CD4-positive, alpha-beta T cell treated with Interleukin-10 for 1 hour (primary cell): ENCODE results near the gene RRP1.
"Not testable (repeated sequence)": the region's sequence is repeated elsewhere in the genome, so short reads cannot be mapped to it uniquely, and the experiment has no call there.

Experiments
- DNase-seq: peaks from one replicate; pipeline ENCODE4 v3.0.0-alpha.2; 2020

Gene RRP1

GRCh38 chr21:43819511-43820405 is 30.4 kb downstream of the RRP1 start:
- no peak for DNase-seq

- DNase-seq = no peak
Measured at GRCh38 chr21:43820466-43820865, 31.1 kb downstream of the RRP1 start.

DNA sequence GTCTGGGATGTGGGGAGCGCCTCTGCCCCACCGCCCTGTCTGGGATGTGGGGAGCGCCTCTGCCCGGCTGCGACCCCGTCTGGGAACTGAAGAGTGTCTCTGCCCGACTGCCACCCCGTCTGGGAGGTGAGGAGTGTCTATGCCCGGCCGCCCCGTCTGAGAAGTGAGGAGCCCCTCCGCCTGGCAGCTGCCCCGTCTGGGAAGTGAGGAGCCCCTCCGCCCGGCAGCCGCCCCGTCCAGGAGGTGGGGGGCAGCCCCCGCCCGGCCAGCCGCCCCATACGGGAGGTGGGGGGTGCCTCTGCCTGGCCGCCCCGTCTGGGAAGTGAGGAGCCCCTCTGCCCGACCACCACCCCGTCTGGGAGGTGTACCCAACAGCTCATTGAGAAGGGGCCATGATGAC is 32.8 kb downstream of the RRP1 start:
- DNase-seq = not testable (repeated sequence)

DNA sequence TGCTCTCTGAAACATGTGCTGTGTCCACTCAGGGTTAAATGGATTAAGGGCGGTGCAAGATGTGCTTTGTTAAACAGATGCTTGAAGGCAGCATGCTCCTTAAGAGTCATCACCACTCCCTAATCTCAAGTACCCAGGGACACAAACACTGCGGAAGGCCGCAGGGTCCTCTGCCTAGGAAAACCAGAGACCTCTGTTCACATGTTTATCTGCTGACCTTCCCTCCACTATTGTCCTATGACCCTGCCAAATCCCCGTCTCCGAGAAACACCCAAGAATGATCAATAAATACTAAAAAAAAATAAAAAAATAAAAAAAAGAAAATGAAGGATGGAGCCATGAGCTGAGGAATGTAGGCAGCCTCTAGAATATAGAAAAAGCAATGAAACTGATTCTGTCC is 33.4 kb downstream of the RRP1 start:
- not testable (repeated sequence) for DNase-seq

- no peak for DNase-seq
Measured at GRCh38 chr21:43824333-43825241, 35.2 kb downstream of the RRP1 start.

DNA sequence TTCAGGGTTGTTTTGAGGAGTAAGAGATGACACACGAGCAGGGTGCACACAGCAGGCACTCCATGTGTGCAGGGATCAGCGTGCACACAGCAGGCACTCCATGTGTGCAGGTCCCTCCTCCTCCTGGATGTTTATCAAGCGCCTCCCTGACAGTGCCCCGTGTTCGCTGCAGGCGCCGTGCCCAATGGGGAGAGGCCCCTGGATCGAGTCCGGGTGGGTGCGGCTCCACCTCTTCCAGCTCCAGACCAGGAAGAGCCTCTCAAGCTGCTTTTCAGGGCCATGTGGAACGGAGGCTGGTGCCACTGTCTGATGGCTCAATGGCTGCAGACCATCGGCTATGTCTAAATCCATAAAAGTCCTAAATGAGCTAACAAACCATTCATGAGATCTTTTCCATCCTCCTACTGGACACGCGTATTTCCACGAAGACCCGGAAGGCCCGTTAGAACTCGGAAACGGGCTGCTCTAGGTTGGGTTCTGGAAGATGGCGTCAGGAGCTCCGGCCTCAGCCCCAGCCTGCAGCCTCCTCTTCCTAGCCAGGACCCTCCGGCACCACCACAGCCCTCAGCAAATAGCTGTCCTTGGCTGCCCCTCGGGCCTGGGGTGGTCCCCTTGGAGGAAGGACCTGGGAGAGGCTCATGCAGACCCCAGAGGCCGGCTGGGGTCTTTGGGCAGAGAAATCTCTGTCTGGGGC is 36.0 kb downstream of the RRP1 start:
- DNase-seq = no peak

GRCh38 chr21:43825936-43826622 is 36.7 kb downstream of the RRP1 start:
- DNase-seq = no peak

DNA sequence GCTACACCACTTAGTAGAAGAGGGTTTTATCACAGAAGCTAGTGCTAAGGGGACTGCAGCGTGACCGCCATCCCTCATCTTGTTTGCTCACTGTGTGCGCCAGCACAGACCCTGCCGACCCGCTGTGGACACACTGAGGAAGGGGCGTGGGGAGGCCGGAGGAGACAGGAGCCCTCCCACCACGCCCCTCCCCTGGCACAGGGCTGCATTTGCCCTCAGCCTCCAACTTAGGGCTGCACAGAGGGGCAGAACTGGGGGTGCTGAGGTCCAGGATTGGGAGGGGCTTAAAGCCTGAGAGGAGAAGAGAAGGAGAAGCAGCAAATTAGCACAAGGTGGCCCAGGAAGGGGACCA is 37.2 kb downstream of the RRP1 start:
- DNase-seq = no peak

- DNase-seq = no peak
Measured at GRCh38 chr21:43827015-43827611, 37.7 kb downstream of the RRP1 start.

- DNase-seq = no peak
Measured at GRCh38 chr21:43829161-43829560, 39.8 kb downstream of the RRP1 start.

DNA sequence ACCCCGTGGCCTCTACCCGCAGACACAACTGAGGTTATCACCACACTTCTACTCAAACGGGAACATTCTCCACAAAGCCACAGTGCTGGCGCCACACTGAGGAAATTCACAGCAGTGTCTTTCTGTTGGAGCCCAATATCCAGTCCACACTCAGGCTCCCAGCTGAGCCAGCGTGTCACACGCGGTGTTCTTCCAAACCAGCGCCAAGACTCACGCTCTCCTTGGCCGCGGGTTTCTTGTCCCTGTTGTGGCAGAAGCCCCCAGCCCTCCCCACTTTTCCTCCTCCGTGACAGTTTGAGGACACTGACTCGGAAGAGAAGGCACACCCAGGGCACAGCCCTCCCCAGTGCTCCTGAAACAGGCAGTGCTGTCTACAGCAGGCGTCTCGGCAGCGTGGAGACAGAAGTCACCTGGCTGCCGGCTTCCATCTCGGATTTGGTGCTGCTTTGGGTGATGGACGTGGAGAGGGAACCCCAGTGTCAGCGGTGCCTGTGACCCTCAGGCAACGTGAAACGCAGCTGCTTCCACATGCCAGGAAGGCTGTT is 40.3 kb downstream of the RRP1 start:
- no peak for DNase-seq

DNA sequence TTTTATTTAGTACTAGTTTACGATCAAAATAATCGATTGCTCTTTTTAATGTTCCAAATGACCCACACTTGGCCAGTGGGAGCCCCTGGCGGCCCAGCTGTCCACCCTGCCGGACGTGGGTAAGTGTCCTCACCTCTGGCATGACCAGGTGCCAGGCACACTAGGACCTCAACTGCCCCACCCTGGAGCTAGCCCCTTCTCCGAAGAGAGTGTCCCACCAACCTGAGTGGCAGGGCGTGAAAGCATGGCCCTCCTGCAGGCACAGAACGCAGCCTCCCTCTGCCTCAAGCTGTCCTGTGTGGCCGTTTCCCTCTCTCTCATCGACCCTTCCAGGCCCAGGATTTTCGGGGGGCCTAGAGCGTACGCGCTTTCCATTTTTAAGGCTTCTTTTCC is 42.8 kb downstream of the RRP1 start:
- no peak for DNase-seq

DNA sequence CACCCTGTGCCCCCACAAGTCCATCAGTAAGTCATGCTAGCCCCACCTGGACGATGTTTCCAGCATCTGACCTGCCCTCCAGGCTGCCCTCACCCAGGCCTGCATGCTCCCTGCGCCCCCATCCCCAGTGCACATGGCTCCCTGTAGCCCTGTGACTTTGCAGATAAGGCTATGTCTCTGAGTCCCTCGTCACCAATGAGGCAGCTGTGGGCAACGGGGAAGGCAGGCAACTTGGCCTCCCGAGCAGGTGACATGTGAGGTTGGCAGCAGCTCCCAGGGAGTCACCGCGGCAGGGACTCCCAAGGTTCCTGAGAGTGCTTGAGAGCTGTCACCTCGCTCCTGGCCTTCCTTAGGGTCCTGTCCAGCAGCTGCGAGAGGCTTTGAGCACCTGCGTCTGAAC is 43.3 kb downstream of the RRP1 start:
- DNase-seq = no peak

DNA sequence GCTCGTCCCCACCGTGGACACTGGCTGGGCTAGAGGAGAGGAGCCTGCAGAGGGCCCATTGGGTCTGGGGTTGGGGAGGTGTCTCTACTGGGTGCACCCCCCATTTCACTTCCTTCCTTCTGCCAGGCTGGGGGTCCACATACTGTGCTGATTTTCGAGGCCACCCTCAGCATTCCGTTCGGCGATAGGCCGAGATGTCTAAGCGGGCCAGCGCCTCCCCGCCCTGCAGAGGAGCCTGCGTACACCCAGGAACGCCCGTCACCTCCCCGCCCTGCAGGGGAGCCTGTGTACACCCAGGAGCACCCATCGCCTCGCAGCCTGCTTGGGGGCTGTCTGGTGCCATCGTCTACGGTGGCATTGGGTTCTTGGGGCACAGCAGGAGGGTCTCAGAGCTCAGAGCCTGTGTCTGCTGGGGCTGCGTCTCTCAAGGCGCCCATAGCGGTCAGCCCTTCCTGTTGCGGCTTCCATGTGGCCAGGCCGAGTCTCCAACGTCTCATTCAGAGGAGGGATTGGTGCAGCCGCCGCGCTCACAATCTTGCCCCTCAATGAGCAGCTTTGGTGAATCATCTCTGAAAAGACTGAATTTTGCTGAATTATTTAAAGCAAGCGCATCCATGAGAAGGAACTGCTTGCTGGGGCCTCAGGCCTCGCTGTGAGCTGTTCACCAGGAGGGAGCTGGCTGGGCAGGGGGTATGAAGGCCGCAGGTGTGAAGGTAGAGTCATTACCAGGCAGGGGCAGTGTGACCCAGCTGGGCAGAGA is 44.9 kb downstream of the RRP1 start:
- DNase-seq = no peak

- DNase-seq = no peak
Measured at GRCh38 chr21:43835050-43835449, 45.7 kb downstream of the RRP1 start.

- DNase-seq = no peak
Measured at GRCh38 chr21:43835861-43836260, 46.5 kb downstream of the RRP1 start.

DNA sequence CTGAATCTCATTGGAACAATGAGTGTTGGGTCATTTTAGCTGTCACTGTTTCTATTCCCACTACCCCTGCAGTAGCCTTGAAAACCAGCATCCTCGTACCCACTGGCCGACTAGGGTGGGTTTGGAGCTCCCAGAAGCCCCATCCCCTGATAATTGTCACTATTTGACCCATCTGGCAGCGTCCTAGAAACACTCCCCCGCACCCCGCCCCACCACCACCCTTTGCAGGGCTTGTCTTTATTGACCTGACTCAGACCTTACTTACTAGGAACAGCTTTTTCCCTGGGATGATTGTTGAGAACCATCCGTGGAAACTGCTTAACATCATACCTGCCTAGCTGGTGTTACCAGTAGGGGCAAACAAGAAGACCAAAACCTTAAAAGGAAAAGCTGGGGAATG is 47.2 kb downstream of the RRP1 start:
- no peak for DNase-seq

DNA sequence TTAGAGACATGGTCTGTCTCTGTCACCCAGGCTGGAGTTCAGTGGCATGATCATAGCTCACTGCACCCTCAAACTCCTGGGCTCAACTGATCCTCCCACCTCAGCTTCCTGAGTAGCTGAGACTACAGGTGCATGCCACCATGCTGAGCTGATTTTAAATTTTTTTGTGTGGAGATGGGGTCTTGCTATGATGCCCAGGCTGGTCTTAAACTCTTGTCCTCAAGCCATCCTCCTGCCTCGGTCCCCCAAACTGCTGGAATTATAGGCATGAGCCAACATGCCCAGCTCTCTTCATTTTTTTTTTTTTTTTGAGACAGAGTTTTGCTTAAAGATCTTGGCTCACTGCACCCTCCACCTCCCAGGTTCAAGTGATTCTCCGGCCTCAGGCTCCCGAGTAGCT is 50.9 kb downstream of the RRP1 start:
- no peak for DNase-seq

DNA sequence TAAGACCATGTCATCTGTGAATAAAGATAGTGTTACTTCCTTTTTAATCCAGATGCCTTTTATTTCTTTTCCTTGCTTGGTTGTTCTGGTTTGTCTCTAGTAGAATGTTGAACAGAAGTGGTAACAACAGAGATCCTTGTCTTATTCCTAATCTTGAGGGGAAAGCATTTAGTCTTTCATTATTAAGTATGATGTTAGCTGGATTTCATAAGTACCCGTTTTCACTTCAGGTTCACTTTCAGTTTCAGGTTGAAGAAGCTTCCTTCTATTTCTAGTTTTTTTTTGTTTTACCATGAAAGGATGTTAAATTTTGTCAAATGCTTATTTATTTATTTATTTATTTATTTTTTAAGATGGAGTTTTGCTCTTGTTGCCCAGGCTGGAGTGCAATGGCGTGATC is 53.4 kb downstream of the RRP1 start:
- no peak for DNase-seq

GRCh38 chr21:43844906-43845305 is 55.5 kb downstream of the RRP1 start:
- not testable (repeated sequence) for DNase-seq

GRCh38 chr21:43845386-43845785 is 56.0 kb downstream of the RRP1 start:
- DNase-seq = no peak
